HG02571 (cell line): ENCODE results near the gene NEDD4L.
A peak's percentile ranks its signal among the peaks of the same experiment; 100 is the strongest.
"Not testable (repeated sequence)": the region's sequence is repeated elsewhere in the genome, so short reads cannot be mapped to it uniquely, and the experiment has no call there.

ENCODE experiments used
- ATAC-seq: cut with Tn5 transposase; IDR thresholded peaks from one replicate; pipeline ENCODE4 v1.9.1; 2021; ENCODE audit warnings: mild to moderate bottlenecking, moderate library complexity; ENCODE audit not compliant: unreplicated experiment

NEDD4L gene

GRCh38 chr18:58026395-58026794 is 17.6 kb upstream of the NEDD4L start:
- no peak for ATAC-seq

GRCh38 chr18:58026857-58027256 is 17.2 kb upstream of the NEDD4L start:
- ATAC-seq: no peak

DNA sequence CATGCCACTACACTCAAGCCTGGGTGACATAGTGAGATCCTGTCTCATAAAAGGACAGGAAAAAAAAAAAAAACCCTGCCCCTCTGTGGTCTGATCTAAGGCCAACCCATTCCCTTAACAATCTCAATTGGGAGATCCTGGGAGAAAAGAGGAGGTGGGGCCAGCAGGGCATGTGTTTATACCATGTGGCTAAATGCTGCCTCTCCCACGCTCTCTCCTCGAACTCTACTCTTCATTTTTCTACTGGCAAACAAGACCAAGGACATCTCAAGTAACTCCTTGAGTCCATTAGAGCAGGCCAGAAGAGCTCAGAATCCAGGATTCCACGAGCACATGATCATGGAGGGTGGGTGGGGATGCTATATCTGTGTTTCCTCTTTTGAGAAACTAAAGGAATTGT is 16.7 kb upstream of the NEDD4L start:
- no peak for ATAC-seq

DNA sequence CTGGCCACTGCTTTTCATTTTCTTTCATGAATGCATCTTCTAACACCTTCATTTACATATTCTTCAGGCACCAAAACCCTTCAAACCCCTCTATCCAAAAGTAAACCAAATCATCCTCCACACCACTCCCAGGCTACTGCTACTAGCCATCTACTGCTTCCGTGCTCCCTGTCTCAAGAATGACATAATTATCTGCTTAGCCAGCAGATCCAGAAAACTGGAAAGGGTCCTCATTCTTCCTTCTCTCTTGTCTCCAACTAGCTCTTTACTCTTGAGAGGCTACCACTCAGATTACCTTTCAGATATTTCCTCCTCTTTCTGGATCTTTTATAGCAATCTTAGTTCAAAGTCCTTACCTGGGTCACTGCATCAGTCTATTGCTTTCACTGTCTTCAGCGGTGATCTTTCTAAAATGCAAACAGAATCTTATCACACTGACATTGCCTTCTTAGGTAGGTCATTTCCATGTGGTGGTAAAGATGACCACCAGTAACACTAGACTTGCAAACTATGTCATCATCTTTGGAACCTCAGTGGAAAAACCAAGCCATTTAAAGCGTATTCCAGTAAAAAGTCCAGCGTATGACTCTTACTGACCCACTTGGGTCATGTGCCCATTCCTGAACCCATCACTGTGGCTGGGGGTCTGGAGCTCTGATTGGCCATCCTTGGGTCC is 15.8 kb upstream of the NEDD4L start:
- no peak for ATAC-seq

DNA sequence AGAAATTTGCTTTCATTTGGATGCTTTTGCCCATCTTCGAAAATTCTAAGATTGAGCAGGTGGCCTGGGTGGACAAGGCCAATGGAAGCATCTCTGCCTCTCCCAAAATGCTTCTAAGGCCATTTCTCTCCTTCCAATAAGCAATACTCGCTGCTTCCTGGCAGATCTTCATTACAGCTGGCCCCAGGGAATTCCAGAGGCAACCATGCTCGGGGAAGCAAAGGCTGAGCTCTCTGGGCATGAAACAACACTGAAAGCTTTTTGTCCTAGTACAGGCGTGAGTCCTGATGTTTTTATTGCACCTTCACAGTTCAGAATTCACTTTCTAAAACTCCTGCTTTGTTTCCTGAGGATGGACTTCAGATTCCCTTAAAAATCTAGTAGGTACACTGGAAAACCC is 11.8 kb upstream of the NEDD4L start:
- ATAC-seq: no peak

DNA sequence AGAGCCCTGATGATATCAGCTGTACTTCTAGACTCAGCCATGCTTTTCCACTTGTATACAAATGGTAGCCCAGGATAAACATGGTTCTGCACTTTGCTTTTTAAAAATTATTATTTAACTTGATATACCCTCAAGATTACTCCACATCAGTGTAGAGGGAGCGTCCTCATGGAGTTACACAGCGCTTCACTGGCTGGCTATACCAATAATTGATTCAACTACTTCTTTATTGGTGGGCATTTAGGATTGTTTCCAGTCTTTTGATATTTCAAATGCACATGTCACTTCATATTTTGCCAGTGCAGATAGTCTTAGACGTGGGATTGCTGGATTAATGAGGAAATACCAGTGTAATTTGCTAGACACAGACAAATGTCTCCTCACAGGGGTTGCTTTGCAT is 10.8 kb upstream of the NEDD4L start:
- ATAC-seq: no peak

DNA sequence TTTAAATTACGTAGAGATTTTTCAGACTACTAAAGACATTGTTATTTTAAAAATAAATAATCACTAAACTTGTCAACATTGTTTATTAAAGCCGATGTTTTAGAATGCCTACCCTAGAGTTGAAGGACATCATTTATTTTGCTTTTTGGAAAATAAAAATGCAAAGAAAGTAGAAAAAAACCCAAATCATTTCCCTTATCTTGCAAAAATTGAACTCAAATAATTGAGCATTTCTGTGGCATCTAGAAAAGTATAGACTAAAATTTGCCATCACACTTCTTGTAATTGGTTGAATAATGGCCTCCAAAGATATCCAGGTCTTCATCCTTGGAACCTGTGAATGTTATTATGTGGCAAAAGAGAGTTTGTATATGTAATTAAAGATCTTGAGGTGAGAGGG is 9.7 kb upstream of the NEDD4L start:
- ATAC-seq: no peak

DNA sequence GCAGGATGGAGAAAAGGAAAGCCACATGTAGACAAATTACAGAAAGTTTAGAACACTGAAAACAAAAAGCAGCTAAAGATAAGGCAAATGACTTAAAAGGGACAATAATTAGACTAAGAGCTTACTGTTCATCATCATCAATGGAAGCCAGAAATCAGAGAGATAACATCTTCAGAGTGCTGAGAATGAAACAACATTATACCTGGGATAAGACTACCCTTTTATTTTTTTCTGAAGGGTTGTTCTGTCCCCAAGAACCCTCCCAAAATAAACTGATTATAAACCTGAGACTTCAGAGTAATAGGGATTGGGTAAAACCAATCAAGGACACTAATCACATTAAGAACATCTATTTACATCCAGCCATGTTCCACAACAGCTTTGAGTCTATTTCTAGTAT is 6.9 kb upstream of the NEDD4L start:
- ATAC-seq: no peak

GRCh38 chr18:58038063-58038462 is 6.0 kb upstream of the NEDD4L start:
- ATAC-seq: no peak

DNA sequence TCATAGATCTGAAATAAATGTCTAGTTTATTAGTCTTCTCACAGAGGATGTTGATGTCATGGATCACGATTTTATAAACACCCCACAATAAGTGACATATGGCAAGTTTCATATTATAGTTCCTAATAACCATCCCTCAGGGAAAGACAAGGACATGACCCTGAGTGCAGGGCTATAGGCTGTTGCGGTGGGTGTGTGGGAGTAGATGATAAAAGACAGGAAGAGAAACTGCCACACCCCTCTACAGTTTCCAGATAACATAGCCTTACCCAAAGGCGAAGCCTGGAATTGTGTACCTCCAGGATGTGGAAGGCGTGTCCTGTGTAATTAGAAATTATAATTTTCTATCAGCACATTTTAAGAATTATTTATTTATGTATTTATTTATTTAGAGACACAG is 2.4 kb upstream of the NEDD4L start:
- no peak for ATAC-seq

GRCh38 chr18:58042826-58043490 is 1.1 kb upstream of the NEDD4L start:
- ATAC-seq: no peak

DNA sequence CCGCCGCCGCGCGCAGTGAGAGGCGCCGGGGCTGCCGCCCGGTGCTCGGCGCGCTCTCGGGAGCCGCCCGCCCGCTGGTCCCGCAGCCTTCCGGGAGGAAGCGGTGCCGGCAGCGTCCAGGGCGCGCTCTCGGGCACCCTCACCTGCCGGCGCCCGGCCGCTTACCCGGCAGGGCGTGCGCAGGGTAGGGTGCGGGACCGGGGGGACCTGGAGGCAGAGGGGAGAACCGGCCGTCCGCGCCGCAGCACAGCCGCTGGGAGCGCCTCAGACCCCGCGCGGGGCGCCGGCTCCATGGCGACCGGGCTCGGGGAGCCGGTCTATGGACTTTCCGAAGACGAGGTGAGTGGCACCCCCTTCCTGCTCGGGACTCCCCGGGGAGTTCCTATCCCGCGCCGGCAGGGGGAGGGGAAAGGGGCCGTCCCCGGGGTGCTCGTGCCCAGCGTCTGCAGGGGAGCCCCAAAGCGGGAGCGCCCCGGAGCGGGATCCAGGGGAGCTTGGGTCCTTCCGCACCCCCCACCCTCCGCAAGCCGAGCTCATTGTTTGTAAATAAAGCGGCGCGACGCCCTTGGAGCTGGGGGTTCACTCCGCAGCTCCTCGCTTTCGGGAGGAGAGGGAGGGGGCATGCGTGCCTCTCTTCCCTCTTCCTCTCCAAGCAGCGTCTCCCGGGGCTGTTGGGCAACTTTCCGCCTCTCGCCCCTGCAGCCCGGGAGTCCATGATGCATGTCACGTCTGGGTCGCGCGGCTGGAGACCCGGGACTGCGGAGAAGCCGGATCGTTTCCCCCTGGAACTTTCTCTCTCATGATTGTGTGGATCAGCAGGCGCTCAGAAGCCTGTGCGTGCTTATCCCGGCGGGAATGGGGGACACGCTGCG is 580 bp downstream of the NEDD4L start:
- peak; percentile 33 for ATAC-seq

DNA sequence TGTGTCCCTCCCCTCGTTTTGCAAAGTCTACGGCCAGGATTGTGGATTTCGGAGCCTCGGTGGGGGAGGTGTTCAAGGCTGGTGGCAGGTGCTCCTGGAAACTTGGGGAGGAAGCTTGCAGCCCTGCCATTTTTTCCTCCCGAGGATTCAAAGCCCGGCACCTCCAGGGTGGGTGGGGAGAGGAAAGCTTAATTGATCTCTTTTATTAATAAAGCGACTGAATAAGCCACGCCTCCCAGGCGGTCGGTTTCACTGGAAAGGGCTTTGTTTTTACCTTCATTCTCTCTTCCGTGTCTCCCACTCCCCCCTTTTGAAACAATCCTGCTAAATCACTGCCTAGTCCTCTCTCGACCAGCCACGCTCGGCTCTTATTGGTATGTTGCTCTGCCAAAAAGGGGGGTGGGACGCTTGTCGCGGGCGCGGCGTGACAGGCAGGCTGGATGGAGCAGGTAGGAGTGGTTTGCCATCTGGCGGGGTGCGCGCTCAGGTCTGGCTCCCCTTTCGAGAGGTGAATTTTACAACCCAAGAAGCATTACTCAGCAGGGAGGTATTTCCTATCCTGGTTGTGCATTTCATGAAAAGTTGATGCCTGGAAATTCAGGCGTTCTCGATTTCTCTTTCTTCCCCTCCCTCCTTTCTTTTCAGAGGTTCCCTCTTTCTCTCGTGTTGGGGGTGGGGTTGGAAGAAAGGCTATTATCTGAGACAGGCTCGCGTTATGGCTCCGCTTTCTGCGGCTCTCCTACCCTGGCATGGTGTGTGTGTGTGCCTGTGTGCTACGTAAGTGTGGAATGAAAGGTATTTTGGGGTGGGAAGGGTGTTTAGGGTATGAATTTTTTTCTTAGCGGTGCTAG is 1.4 kb downstream of the NEDD4L start:
- no peak for ATAC-seq

DNA sequence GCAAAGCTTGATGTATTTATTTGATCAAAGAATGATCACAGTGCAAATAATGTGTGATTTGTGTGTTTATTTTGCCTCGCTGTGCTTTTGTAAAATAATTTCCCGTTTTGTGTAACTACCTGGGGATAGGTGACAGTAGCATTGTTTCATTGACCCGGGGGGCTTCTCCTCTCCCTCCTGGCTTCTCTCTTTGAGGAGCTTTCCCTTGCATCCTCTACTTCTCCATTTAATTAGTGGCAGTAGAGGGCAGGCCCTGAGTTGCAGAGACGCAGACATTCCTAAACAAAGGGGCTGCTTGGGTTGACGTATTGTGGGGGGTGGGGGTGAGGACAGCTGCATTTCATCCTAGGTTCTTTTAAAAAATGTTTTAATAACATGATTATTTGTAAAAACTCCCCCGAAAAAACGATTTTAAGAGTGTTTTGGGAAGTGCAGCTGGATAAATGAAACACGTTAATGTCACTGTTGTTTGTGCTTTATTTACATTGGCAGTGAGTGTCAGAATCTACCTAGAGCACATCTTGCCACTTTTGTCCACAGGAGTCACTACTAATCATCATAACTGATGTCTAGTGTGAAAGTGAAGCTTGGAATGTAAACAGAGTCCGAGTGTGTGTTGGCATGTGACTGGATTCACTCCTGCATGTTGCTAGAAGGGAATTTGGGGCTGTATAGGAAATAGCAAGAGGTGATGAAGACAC is 2.2 kb downstream of the NEDD4L start:
- ATAC-seq: no peak

DNA sequence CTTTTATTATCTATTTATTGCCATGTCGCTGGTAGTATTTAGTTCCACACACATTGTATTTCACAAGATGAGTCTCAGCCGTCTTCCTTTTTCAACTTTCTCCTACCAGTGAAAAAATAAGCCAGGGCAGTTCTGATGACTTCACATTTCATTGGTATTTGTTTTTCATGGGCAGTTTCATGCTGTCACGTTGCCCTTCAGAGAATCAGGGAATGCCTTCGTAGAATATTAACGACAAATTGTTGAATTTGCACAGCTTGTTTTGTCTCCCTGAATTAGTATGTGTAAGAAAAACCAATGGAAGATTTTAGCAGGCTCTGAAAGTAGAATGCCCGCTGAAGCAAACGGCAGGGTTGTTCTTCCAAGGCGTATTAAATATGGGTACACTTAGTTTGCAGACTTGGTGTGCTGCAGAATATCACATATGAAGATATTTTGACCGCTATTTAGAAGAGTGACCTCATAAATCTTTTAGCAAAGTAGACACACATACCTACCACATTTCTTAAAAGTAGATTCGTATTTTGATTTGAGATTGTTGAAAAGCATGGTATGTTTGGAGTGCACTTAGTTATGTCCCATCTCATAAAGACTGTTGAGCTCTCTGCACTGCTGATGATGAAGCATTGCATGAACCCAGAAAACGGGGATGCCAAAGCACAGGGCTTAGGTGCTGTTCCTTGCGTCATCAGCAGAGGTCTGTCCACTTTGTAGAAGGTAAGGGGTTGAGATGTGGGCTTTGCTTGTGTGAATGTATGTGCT is 2.9 kb downstream of the NEDD4L start:
- no peak for ATAC-seq

- ATAC-seq: no peak
These were observed 3.5 kb downstream of the NEDD4L start for GRCh38 chr18:58047556-58047882.

DNA sequence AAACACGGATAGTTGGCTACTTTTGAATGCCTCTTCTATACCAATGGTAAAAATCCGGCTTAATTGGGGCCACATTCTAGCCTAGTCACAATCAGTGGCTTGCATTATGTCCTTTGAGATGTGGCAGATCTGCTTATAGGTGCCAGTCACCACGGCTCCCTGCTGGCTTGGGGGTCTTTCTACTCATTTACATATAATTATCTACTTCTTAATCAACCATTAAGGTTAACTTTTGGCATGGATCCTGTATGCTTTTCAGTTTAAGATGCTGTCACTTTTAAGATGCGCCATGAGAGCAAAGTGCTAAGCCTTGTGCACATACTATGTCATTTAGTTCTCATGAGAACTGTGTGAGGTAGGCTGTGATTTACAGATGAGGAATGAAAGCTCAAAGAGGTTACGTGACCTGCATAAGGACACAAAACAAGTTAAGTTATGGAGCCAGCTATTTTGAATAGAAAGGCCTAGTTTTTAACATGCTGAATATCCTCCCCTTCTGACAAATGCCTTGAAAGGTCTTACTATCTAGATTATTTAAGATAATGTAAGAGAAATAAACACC is 4.1 kb downstream of the NEDD4L start:
- no peak for ATAC-seq

DNA sequence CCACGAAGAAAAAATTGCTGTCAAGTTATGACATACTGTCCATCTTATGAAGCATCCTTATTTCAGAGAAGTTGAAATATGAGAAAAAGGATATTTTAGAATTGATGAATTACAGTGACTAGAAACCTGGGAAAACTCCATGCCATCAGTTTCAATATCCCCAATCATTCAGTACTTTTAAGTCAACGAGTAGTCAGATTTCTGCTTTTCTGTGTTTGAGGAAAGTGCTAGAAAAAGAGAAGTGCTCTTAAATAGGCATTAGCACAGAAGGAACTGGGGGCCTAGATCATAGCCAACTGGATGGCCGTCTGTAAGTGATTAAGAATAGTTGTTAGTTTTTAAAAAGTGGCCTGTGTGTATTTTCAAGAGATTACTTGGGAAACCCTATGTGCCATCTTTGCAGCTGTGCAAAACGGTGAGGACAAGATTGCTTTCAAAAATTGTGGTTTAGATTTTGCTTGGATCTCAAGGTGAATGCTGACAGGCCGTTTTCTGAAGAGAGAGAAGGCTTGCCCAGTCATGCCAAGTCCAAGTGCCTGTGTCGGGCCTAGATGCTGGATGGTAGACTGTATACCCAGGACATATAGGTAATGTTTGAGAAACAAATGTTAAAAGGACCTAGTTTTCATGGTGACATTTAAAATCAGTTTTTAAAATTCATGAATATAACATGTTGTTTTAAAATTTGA is 5.1 kb downstream of the NEDD4L start:
- no peak for ATAC-seq

- not testable (repeated sequence) for ATAC-seq
These were observed 6.9 kb downstream of the NEDD4L start for GRCh38 chr18:58050963-58051362.
